Immature natural killer cell (primary cell): ENCODE data around the gene AUTS2. TPM values are rescaled to one million over a fixed set of nuclear protein-coding genes. Genes with fewer than 3 reads are reported as not detected.

Experiments
- DNase-seq, 3 donors: peaks; one replicate each; pipeline ENCODE4 v3.0.0; 2022; ENCODE audit warnings: mixed read lengths in 1 of 3
- H3K27ac Mint-ChIP-seq, 6 donors: one replicate each; pipeline ENCODE4 v1.8.0; 2020; ENCODE audit warnings: mixed read lengths in 6 of 6, mild to moderate bottlenecking in 5 of 6, inconsistent platforms in 4 of 6, moderate library complexity in 3 of 6
- H3K27me3 Mint-ChIP-seq, 3 donors: one replicate each; pipeline ENCODE4 v1.8.0; 2020 to 2021; ENCODE audit warnings: low read depth in 3 of 3, mild to moderate bottlenecking in 3 of 3, mixed read lengths in 3 of 3, moderate library complexity in 3 of 3, inconsistent platforms in 1 of 3
- H3K36me3 Mint-ChIP-seq, 3 donors: one replicate each; pipeline ENCODE4 v1.8.0; 2020; ENCODE audit warnings: mixed read lengths in 3 of 3, inconsistent platforms in 2 of 3, mild to moderate bottlenecking in 2 of 3
- H3K4me1 Mint-ChIP-seq, 2 donors: one replicate each; pipeline ENCODE4 v1.8.0; 2020; ENCODE audit warnings: inconsistent platforms in 2 of 2, mild to moderate bottlenecking in 2 of 2, mixed read lengths in 2 of 2, moderate library complexity in 1 of 2
- H3K4me3 Mint-ChIP-seq, 5 donors: one replicate each; pipeline ENCODE4 v1.8.0; 2020; ENCODE audit warnings: mild to moderate bottlenecking in 5 of 5, mixed read lengths in 5 of 5, inconsistent platforms in 3 of 5, moderate library complexity in 3 of 5
- H3K9me3 Mint-ChIP-seq, 6 donors: one replicate each; pipeline ENCODE4 v1.8.0; 2020; ENCODE audit warnings: mild to moderate bottlenecking in 6 of 6, mixed read lengths in 6 of 6, inconsistent platforms in 4 of 6, moderate library complexity in 3 of 6
- polyA plus RNA-seq, 3 donors: library from polyadenylated mRNA; unstranded; fragments of 300-500 nt; fragmentation: Illumina TruSeq; gene quantifications; one replicate each; pipeline ENCODE4 v1.2.3, GENCODE V29; 2021

Gene AUTS2
- polyA plus RNA-seq, 3 donors from 2014 or later, result 1.9 to 17.6 (median 8.0) TPM

- DNase-seq, result no peak
- peaks cover 32 to 57% of the 10 kb centered on the region in 2 donors for H3K4me1 Mint-ChIP-seq
- peak overlapping the region in 1 of 6 donors; percentile 15 for H3K27ac Mint-ChIP-seq
- peaks cover 0 to 2% (median 0%) of the 10 kb centered on the region in 3 donors for H3K27me3 Mint-ChIP-seq
- H3K4me3 Mint-ChIP-seq, result no peak overlapping the region
- H3K9me3 Mint-ChIP-seq, result no peaks in the 10 kb centered on the region
- H3K36me3 Mint-ChIP-seq, result no peaks in the 10 kb centered on the region
These were observed 100.0 kb downstream of the AUTS2 start for GRCh38 chr7:69698109-69698825.

GRCh38 chr7:69699931-69700330 is 101.7 kb downstream of the AUTS2 start:
- Mint-ChIP-seq H3K4me3 (no peak overlapping the region), H3K4me1 (peaks cover 29 to 50% of the 10 kb centered on the region in 2 donors), H3K9me3 (no peaks in the 10 kb centered on the region), H3K27ac (no peak overlapping the region), H3K27me3 (no peaks in the 10 kb centered on the region), H3K36me3 (no peaks in the 10 kb centered on the region)
- no peak for DNase-seq

GRCh38 chr7:69700331-69700730 is 102.1 kb downstream of the AUTS2 start:
- H3K27ac Mint-ChIP-seq, result no peak overlapping the region

GRCh38 chr7:69701288-69701687 is 103.0 kb downstream of the AUTS2 start:
- Mint-ChIP-seq H3K36me3 (no peaks in the 10 kb centered on the region), H3K9me3 (no peaks in the 10 kb centered on the region), H3K27me3 (peaks cover 0 to 1% (median 0%) of the 10 kb centered on the region in 3 donors), H3K27ac (no peak overlapping the region), H3K4me1 (peaks cover 19 to 36% of the 10 kb centered on the region in 2 donors), H3K4me3 (no peak overlapping the region)
- DNase-seq, result no peak

More at GRCh38 chr7:69700331-69700730, 102.1 kb downstream of the AUTS2 start:
- no peak overlapping the region for H3K4me3 Mint-ChIP-seq
- no peak for DNase-seq
- no peaks in the 10 kb centered on the region for H3K36me3 Mint-ChIP-seq
- H3K9me3 Mint-ChIP-seq, result no peaks in the 10 kb centered on the region
- H3K27me3 Mint-ChIP-seq, result peaks cover 0 to 1% (median 0%) of the 10 kb centered on the region in 3 donors
- H3K4me1 Mint-ChIP-seq, result peaks cover 27 to 46% of the 10 kb centered on the region in 2 donors

- H3K4me1 Mint-ChIP-seq, result peaks cover 8 to 26% of the 10 kb centered on the region in 2 donors
- DNase-seq, result no peak
- H3K4me3 Mint-ChIP-seq, result no peak overlapping the region
- H3K36me3 Mint-ChIP-seq, result no peaks in the 10 kb centered on the region
- H3K27me3 Mint-ChIP-seq, result peaks cover 0 to 1% (median 0%) of the 10 kb centered on the region in 3 donors
- no peaks in the 10 kb centered on the region for H3K9me3 Mint-ChIP-seq
- peak overlapping the region in 1 of 6 donors; percentile 5 for H3K27ac Mint-ChIP-seq
These were observed 104.1 kb downstream of the AUTS2 start for GRCh38 chr7:69702357-69702756.

- Mint-ChIP-seq H3K9me3 (no peaks in the 10 kb centered on the region), H3K4me3 (no peak overlapping the region), H3K27me3 (peaks cover 0 to 1% (median 0%) of the 10 kb centered on the region in 3 donors), H3K36me3 (no peaks in the 10 kb centered on the region), H3K4me1 (peaks cover 3 to 18% of the 10 kb centered on the region in 2 donors), H3K27ac (no peak overlapping the region)
- DNase-seq, result no peak
These were observed 104.8 kb downstream of the AUTS2 start for GRCh38 chr7:69703099-69703498.

- no peak overlapping the region for H3K27ac Mint-ChIP-seq
- H3K9me3 Mint-ChIP-seq, result no peaks in the 10 kb centered on the region
- no peak overlapping the region for H3K4me3 Mint-ChIP-seq
- H3K27me3 Mint-ChIP-seq, result peaks cover 0 to 1% (median 0%) of the 10 kb centered on the region in 3 donors
- no peak for DNase-seq
- H3K4me1 Mint-ChIP-seq, result peaks cover 1 to 12% of the 10 kb centered on the region in 2 donors
- no peaks in the 10 kb centered on the region for H3K36me3 Mint-ChIP-seq
These were observed 107.8 kb downstream of the AUTS2 start for GRCh38 chr7:69706070-69706469.

- Mint-ChIP-seq H3K27ac (no peak overlapping the region), H3K27me3 (peaks cover 0 to 7% (median 1%) of the 10 kb centered on the region in 3 donors), H3K36me3 (no peaks in the 10 kb centered on the region), H3K9me3 (no peaks in the 10 kb centered on the region), H3K4me1 (peaks cover 1 to 3% of the 10 kb centered on the region in 2 donors), H3K4me3 (no peak overlapping the region)
- DNase-seq, result no peak
These were observed 110.6 kb downstream of the AUTS2 start for GRCh38 chr7:69708857-69709256.

- no peak for DNase-seq
- no peak overlapping the region for H3K27ac Mint-ChIP-seq
- no peaks in the 10 kb centered on the region for H3K9me3 Mint-ChIP-seq
- no peaks in the 10 kb centered on the region for H3K36me3 Mint-ChIP-seq
- H3K27me3 Mint-ChIP-seq, result peaks cover 0 to 12% (median 0%) of the 10 kb centered on the region in 3 donors
- H3K4me1 Mint-ChIP-seq, result peaks cover 0 to 1% of the 10 kb centered on the region in 2 donors
- H3K4me3 Mint-ChIP-seq, result no peak overlapping the region
These were observed 112.6 kb downstream of the AUTS2 start for GRCh38 chr7:69710768-69711438.

- H3K27ac Mint-ChIP-seq, result no peak overlapping the region
- DNase-seq, result no peak
- no peak overlapping the region for H3K4me3 Mint-ChIP-seq
- no peaks in the 10 kb centered on the region for H3K36me3 Mint-ChIP-seq
- no peaks in the 10 kb centered on the region for H3K4me1 Mint-ChIP-seq
- no peaks in the 10 kb centered on the region for H3K9me3 Mint-ChIP-seq
- peaks cover 2 to 12% (median 5%) of the 10 kb centered on the region in 3 donors for H3K27me3 Mint-ChIP-seq
These were observed 116.8 kb downstream of the AUTS2 start for GRCh38 chr7:69714886-69715576.

GRCh38 chr7:69717221-69717620 is 118.9 kb downstream of the AUTS2 start:
- Mint-ChIP-seq H3K27ac (no peak overlapping the region), H3K4me3 (no peak overlapping the region)

GRCh38 chr7:69719717-69720116 is 121.4 kb downstream of the AUTS2 start:
- no peak overlapping the region for H3K4me3 Mint-ChIP-seq
- no peak for DNase-seq
- H3K36me3 Mint-ChIP-seq, result no peaks in the 10 kb centered on the region
- H3K4me1 Mint-ChIP-seq, result no peaks in the 10 kb centered on the region
- H3K9me3 Mint-ChIP-seq, result no peaks in the 10 kb centered on the region
- H3K27me3 Mint-ChIP-seq, result peaks cover 0 to 5% (median 2%) of the 10 kb centered on the region in 3 donors
- no peak overlapping the region for H3K27ac Mint-ChIP-seq

More at GRCh38 chr7:69717221-69717620, 118.9 kb downstream of the AUTS2 start:
- H3K27me3 Mint-ChIP-seq, result peaks cover 2 to 8% (median 5%) of the 10 kb centered on the region in 3 donors
- DNase-seq, result no peak
- H3K4me1 Mint-ChIP-seq, result no peaks in the 10 kb centered on the region
- H3K36me3 Mint-ChIP-seq, result no peaks in the 10 kb centered on the region
- H3K9me3 Mint-ChIP-seq, result no peaks in the 10 kb centered on the region

GRCh38 chr7:69722843-69723242 is 124.6 kb downstream of the AUTS2 start:
- H3K27me3 Mint-ChIP-seq, result no peaks in the 10 kb centered on the region
- no peak for DNase-seq
- H3K4me1 Mint-ChIP-seq, result no peaks in the 10 kb centered on the region
- no peak overlapping the region for H3K4me3 Mint-ChIP-seq
- H3K27ac Mint-ChIP-seq, result no peak overlapping the region
- H3K36me3 Mint-ChIP-seq, result no peaks in the 10 kb centered on the region
- H3K9me3 Mint-ChIP-seq, result peaks cover 0 to 10% (median 0%) of the 10 kb centered on the region in 6 donors

GRCh38 chr7:69723663-69724062 is 125.4 kb downstream of the AUTS2 start:
- Mint-ChIP-seq H3K9me3 (peaks cover 0 to 10% (median 0%) of the 10 kb centered on the region in 6 donors), H3K27me3 (no peaks in the 10 kb centered on the region), H3K36me3 (no peaks in the 10 kb centered on the region), H3K4me1 (no peaks in the 10 kb centered on the region), H3K4me3 (no peak overlapping the region), H3K27ac (no peak overlapping the region)
- DNase-seq, result no peak
